Skin of body (tissue), 2 donors: Measurements from ENCODE around the gene C9orf72. TPM values are rescaled to one million over a fixed set of nuclear protein-coding genes. Genes with fewer than 3 reads are reported as not detected.

ENCODE experiments used
- DNase-seq: peaks from one replicate; lab custom pipeline; 2025; lab: John Stamatoyannopoulos, UW
- total RNA-seq: library from RNA; depleted of rRNA; stranded (reverse); fragments of >200 nt; gene quantifications from one replicate; pipeline ENCODE4 v1.2.3, GENCODE V29; 2014

The C9orf72 gene
- total RNA-seq, 1 donor from 2014 or later, result 19.3 TPM

DNA sequence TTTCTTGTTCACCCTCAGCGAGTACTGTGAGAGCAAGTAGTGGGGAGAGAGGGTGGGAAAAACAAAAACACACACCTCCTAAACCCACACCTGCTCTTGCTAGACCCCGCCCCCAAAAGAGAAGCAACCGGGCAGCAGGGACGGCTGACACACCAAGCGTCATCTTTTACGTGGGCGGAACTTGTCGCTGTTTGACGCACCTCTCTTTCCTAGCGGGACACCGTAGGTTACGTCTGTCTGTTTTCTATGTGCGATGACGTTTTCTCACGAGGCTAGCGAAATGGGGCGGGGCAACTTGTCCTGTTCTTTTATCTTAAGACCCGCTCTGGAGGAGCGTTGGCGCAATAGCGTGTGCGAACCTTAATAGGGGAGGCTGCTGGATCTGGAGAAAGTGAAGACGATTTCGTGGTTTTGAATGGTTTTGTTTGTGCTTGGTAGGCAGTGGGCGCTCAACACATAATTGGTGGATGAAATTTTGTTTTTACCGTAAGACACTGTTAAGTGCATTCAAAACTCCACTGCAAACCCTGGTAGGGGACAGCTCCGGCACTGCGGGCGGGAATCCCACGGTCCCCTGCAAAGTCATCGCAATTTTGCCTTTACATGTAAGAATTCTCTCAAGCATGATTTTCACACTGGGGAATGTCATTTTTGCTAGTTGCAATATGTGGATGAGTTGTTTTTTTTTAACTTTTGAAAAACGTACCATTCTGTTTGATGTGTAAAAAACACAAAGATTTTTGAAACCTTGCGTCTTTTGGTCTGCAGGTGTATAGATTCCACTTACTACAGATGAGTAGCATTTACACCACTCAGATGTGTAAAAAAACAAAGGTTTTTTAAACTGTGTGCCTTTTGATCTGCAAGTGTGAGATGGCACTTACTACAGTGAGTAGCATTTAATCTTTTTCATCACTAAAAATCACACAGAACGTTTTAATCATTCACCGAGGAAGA lies 631 bp upstream of the C9orf72 start:
- DNase-seq, result peak; percentile 98

- DNase-seq, result peak; percentile 22
Observed at GRCh38 chr9:27572566-27572917, 739 bp downstream of the C9orf72 start.

DNA sequence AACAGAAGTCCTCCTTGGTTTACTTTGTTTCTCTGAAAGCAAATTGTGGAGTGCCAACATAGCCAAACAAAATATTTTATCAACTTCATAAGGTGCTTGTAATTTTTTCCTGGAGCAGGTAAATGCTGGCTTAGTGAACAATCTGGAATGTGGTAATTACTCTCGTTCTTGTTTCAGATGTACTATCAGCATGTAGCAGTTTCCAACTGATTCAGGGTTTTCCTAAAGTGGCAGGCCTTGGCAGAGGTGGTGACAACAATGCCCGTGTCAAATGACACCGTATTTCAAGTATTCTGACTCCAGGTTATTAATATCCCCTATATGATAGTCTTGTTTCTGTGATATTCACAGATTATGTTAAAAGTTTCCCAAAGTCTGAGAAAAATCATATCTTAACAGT lies 1.2 kb downstream of the C9orf72 start:
- DNase-seq, result no peak

- DNase-seq, result no peak
Observed at GRCh38 chr9:27571011-27571410, 2.3 kb downstream of the C9orf72 start.

GRCh38 chr9:27569406-27569805 lies 3.9 kb downstream of the C9orf72 start:
- no peak for DNase-seq

DNA sequence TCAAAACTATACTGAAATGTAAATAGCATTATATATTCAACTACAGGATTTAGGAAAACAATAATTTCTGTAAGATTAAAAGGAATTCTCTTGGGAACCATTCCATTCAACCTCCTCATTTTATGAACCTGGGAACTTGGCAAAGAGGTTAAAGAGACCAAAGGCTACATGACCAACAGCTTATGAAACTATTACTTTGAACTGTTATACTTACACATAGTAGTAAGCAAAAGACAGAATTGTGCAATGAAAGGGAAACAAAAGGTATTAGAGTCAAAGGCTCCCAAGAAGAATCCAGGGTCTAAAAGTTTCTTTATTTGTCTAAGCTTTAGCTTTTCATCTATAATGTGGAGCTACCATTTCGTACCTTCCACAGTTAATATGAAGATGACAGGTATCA lies 7.2 kb downstream of the C9orf72 start:
- no peak for DNase-seq

- DNase-seq, result no peak
Observed at GRCh38 chr9:27565696-27566095, 7.6 kb downstream of the C9orf72 start.

DNA sequence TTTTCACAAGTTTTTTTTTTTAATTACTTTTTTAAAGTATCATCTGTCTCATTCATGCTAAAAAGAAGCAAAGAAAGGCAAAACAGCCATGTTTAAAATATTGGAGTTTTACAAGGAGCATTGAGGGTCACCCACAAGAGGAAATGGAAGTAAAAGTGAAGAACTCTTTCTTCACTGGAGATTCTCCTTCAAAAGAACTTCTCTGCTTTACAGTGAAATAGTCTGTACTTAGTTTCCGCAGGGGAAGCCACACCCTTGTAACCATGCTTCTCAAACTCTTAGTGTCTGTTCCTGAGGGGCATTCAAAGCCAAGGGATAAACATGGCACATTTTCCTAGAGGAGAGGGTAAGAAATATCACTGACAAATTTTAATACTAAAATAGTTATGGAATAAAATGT lies 8.6 kb downstream of the C9orf72 start:
- no peak for DNase-seq

DNA sequence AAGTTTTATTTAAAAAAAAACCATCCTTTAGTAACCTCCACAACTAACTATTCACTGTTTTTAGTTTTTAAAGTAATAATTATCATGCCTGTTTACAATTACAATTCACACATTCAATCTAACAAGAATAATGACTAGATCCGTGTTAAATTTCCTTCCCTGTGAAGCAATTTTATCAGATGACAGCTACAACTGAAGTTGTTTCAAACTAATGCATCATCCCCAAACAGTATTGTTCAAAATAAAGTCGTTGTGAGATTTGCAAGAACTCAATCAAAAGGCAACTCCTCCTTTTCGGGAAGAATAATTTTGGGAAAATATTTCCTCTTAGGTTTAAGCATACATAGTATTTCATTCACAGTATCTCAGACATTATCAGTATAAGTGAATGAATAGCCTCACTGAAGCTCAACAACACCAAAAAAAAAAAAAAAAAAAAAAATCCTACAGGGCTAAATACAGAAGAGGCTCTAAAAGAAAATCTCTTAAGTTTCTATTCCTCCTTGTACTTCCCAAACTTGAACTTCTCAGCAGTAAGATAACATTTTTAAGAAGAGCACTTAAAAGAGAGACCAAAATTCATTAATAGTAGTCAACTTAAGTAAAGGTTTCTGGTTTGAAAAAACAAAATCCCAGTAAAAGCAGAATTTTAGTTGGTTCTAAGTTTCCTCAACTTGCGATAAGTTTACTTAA lies 9.4 kb downstream of the C9orf72 start:
- no peak for DNase-seq

DNA sequence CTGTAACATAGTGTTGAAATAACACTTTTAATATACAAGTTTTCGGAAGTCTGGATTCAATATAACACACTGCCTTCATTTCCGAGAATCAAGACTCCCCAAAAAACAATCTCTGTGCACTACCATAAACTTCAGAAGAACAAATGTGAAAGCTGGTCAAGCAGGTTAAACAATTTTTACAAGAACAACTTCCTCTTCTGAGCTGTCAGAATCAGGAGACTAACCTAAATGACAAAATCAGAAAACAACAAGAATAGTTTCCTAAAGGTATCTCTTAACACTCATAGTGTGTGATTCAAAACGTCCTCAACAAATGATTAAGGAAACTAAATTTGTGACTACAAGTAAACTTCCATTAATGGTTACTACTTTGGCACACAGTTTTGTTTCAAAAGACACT lies 11.6 kb downstream of the C9orf72 start:
- no peak for DNase-seq

DNA sequence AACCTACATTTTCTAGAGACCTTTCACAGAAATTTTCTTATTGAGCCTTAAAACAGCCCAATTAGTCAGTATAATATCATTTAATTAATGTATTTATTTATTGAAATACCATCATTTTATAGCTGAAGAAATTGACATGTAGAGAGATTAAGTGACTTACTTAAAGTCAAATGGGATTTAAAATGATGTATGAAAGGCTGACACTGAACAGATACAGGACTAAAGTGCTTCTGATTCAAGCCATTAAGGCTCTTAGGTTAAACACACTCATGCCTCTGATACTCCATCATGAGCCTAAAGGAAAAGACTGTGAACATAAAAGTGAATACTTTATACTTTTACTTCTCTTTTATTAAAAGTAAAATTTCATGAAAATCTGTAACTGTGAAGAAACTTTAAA lies 12.8 kb downstream of the C9orf72 start:
- DNase-seq, result no peak

GRCh38 chr9:27558307-27558706 lies 15.0 kb downstream of the C9orf72 start:
- no peak for DNase-seq

DNA sequence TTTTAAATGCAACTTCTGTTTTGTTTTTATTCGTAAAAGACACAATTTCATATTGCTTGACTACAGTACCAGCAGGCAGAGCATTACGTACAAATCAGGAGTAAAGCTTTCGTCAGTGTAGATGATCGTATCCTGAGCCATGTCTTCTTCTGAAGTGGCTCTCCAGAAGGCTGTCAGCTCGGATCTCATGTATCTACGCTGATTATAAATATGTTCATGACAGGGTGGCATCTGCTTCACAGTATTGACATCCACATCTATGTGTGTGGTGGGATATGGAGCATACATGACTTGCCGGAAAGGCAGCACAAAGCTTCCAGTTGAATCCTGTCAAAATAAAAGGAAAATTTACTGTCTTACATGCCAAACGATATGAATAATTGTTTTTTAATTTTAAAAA lies 16.8 kb downstream of the C9orf72 start:
- no peak for DNase-seq

- DNase-seq, result no peak
Observed at GRCh38 chr9:27554712-27555111, 18.6 kb downstream of the C9orf72 start.

GRCh38 chr9:27549196-27549755 lies 24.0 kb downstream of the C9orf72 start:
- DNase-seq, result peak; percentile 83

DNA sequence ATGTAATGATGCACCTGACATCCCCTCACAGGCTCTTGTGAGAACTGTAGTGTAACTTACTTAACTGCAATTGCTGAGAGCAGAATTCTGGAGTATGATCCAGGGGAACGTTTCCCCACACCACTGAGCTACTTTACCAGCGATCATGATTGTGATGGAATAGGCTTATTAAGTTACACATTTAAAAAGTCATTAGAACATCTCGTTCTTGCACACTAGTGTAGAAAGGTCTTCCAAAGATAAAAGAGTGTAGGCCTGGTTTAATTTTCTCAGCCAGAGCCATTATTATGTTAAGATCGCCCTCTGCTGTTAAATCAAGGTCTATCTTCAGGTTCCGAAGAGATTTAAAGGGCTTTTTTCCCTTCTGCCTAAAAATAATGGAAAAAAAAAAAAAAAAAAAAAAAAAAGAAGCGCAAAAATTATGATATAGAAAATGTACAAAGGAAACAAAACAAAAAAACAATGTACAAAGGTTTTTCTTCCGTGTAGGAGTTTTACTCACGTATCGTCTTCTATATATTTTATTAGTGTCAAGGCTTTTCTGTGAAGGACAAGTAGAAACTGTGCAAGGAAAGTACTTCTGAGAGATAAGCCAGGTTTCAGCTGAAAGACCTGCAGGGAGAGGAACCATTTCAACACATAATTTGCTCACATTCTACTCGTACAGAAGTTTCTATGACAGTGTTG lies 25.1 kb downstream of the C9orf72 start:
- peak; percentile 19 for DNase-seq

DNA sequence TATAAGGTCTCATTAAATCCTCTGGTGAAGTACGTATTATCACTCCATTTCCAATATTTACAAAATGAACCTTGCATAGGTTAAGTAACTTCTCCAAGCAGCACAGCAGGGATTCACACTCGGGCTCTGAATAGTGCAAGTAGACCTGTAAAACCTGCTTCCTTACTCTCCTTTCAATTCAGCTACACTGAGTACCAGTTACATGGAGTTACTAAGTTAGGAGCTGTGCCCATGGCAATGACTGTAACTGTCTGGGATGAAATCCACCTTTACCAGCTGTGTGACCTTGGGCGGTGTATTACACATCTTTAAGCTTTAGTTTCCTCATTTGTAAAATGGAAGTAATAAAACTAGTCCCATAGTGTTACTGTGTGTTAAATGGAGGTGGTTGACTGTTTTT lies 27.8 kb downstream of the C9orf72 start:
- no peak for DNase-seq

DNA sequence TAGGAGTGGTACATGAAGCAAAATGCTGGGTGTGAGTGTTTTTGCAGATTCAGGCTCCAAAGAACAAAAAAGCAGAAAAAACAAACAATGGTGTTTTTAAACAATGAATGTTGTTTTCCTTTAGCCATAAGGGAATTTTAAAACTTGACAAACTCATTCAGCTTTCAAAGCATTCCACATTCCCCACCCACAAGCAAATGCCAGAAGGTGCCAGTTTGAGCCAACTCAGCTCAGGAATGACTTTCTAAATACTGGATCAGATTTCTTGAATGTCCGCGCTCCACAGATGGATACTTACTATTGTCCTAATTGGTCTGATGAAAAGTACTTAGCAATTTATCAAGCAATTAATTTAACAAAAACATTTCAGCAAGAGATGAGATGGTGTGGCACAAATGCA lies 30.8 kb downstream of the C9orf72 start:
- no peak for DNase-seq

DNA sequence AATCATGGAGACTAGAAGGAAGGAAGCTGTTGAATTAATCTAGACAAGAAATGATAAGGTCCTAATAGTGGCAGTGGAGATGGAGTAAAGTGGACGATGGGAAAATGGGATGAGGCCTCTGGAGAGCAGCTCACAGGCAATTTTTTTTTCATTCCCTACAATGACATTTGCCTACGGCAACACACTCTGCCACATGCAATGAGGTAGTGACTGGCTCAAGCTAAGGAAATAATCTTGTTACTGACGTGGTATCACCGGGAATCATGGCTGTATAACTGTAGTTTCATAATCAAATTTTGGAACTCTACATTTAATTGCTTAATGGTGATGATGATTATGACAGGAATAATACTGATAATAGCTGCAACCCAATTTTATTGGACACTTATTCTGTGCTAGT lies 31.5 kb downstream of the C9orf72 start:
- no peak for DNase-seq

DNA sequence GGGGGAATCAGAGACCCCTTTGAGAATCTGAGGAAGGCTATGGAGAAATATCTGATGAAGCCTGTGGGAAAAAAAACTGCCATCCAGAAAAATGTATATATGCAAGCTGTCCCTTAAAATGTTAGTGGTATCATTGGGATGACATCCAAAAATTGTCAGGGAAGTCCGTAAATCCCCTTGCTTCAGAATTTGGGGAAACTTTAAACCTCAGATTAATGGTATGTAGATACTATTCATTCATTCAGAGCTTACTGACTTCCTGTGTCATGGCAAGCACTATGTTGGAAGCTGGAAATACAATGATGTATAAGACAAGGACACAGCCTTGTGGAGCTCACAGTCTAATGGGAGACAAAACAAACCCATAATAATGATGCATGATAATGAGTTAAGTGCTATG lies 32.8 kb downstream of the C9orf72 start:
- DNase-seq, result no peak

DNA sequence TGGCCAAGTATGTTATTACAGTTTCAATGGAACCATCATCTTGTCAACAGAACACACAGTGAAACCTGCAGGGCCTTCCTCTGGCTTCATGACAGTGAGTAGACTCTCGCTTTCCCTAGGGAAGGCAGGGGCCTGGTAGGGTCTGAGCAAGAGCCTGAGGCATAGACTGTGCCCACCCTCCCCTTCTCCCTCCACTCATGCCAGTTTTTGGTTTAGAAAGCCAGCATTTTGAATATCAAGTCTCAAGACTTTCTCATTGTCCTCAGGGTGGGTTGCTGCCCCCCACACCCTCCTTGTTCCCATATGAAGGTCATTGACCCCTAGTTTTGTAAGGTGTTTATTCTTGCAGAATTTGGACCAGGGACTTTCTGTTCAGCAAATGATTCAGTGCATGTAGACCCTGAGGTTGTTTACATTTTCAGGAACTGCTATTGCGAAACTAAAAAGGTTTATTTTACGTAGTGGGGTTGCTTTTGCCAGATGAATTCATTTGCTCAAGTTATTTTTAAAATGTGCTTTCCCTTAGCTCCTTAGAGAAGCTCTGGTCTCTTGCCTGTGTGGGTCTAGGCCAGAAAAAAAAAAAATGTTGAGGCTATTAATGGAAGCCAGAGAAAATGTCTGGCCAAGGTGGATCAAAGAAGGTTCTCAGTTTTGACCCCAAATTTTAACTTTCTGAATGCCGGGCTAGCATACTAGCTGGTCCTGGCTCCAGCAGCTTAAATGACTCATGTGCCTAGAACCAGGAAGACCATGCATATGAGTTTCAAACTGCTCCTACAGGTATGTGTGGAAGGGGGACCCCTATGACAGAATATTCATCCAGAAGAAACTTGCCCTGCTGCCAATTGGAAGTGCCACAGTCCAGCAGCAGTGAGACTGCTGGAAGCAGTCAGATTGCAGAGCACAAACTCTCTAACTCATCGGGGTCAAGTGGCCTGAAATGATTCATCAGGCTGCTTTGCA lies 33.5 kb downstream of the C9orf72 start:
- DNase-seq, result peak; percentile 37
